MM.1S (cell line): ENCODE measurements around the gene NLRP6.
A peak's percentile ranks its signal among the peaks of the same experiment; 100 is the strongest.
"Not testable (repeated sequence)": the region's sequence is repeated elsewhere in the genome, so short reads cannot be mapped to it uniquely, and the experiment has no call there.

Experiments used
- DNase-seq: peaks from one replicate; pipeline ENCODE4 v3.0.0-alpha.2; 2015
- H2AFZ ChIP-seq: fragments of 300-600 bp; sonication (generic); 2 replicates; pipeline ENCODE4 v1.6.0; 2016; ENCODE audit warnings: antibody characterized with exemption, low read length
- H3F3A ChIP-seq: fragments of 300-600 bp; sonication (generic); 2 replicates; pipeline ENCODE4 v1.6.1; 2016; ENCODE audit warnings: mild to moderate bottlenecking, antibody characterized with exemption, low read length, moderate library complexity, mixed read lengths; ENCODE audit not compliant: insufficient read depth
- H3K27ac ChIP-seq: fragments of 300-600 bp; sonication (generic); 2 replicates; pipeline ENCODE4 v1.5.1; 2016; ENCODE audit warnings: mild to moderate bottlenecking, low read length
- H3K27me3 ChIP-seq: fragments of 300-600 bp; sonication (generic); replicated peaks from 2 replicates; pipeline ENCODE4 v1.6.0; 2016; ENCODE audit warnings: low read length; ENCODE audit not compliant: insufficient read depth
- H3K36me3 ChIP-seq: fragments of 300-600 bp; sonication (generic); replicated peaks from 2 replicates; pipeline ENCODE4 v1.6.1; 2016; ENCODE audit warnings: mild to moderate bottlenecking, low read length, mixed read lengths; ENCODE audit not compliant: insufficient read depth
- H3K4me1 ChIP-seq: fragments of 300-600 bp; sonication (generic); 2 replicates; pipeline ENCODE4 v1.6.1; 2016; ENCODE audit warnings: low read length, mixed read lengths
- H3K4me2 ChIP-seq: fragments of 300-600 bp; sonication (generic); 2 replicates; pipeline ENCODE4 v1.6.0; 2016; ENCODE audit warnings: low read depth, low read length
- H3K4me3 ChIP-seq: fragments of 300-600 bp; sonication (generic); 2 replicates; pipeline ENCODE4 v1.5.1; 2016; ENCODE audit warnings: low read length, mixed read lengths
- H3K79me2 ChIP-seq: fragments of 300-600 bp; sonication (generic); 2 replicates; pipeline ENCODE4 v1.6.1; 2016; ENCODE audit warnings: mixed run types, low read length, mixed read lengths
- H3K9ac ChIP-seq: fragments of 300-600 bp; sonication (generic); 2 replicates; pipeline ENCODE4 v1.6.1; 2016; ENCODE audit warnings: low read length, mixed read lengths
- H3K9me2 ChIP-seq: fragments of 300-600 bp; sonication (generic); replicated peaks from 2 replicates; pipeline ENCODE4 v1.6.1; 2016; ENCODE audit warnings: mild to moderate bottlenecking, low read length, mixed read lengths; ENCODE audit not compliant: insufficient read depth
- H3K9me3 ChIP-seq: fragments of 300-600 bp; sonication (generic); replicated peaks from 2 replicates; pipeline ENCODE4 v1.6.1; 2016; ENCODE audit warnings: mild to moderate bottlenecking, low read length, mixed read lengths; ENCODE audit not compliant: insufficient read depth
- H4K20me1 ChIP-seq: fragments of 300-600 bp; sonication (generic); 2 replicates; pipeline ENCODE4 v1.6.1; 2016; ENCODE audit warnings: mild to moderate bottlenecking, low read length, moderate library complexity, mixed read lengths; ENCODE audit not compliant: insufficient read depth
- EZH2 ChIP-seq: fragments of 300-600 bp; sonication (generic); optimal IDR thresholded peaks from 2 replicates; pipeline ENCODE3; 2017; ENCODE audit warnings: low read depth, mild to moderate bottlenecking, antibody characterized with exemption, low read length, mixed read lengths
- EZH2phosphoT487 ChIP-seq: fragments of 300-600 bp; sonication (generic); IDR thresholded peaks from 2 replicates; pipeline ENCODE4 v1.6.1; 2018; ENCODE audit warnings: antibody characterized with exemption, low read length
- TF ChIP-seq, protein P1 (sequence below): fragments of 300-600 bp; sonication (generic); IDR thresholded peaks from 2 replicates; pipeline ENCODE4 v1.5.1; 2016; ENCODE audit warnings: antibody characterized with exemption, low read length, mixed read lengths

Gene NLRP6

DNA sequence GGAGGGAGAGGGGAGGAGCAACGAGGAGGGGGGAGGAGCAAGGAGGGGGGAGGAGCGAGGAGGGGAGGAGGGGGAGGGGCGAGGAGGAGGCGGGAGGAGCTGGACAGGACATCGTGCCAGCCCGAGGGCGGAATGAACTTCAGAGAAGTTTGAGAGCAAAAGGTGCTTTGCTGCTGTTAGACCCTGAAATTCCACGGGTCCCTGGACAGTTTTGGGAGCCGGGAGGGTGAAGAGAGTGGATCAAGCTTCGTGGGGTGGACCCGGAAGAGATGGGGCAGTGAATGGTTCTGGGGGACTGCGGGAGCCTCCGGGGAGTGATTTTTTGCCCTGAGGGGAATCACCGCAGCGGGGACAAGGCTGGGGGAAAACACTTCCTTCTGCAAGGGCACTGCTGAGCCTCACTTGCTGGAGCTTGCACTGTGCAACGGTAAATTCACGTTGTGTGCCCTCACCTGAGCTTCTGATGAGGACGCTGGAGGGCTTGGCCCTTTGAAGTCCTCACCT, 10.7 kb upstream of the NLRP6 start:
- peak; percentile 72 for DNase-seq
- TF ChIP-seq EZH2 (no peak), EZH2phosphoT487 (no peak)
- TF ChIP-seq, protein P1, sequence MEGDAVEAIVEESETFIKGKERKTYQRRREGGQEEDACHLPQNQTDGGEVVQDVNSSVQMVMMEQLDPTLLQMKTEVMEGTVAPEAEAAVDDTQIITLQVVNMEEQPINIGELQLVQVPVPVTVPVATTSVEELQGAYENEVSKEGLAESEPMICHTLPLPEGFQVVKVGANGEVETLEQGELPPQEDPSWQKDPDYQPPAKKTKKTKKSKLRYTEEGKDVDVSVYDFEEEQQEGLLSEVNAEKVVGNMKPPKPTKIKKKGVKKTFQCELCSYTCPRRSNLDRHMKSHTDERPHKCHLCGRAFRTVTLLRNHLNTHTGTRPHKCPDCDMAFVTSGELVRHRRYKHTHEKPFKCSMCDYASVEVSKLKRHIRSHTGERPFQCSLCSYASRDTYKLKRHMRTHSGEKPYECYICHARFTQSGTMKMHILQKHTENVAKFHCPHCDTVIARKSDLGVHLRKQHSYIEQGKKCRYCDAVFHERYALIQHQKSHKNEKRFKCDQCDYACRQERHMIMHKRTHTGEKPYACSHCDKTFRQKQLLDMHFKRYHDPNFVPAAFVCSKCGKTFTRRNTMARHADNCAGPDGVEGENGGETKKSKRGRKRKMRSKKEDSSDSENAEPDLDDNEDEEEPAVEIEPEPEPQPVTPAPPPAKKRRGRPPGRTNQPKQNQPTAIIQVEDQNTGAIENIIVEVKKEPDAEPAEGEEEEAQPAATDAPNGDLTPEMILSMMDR, result no peak
- H3K4me2 ChIP-seq, result peak overlapping the region; percentile 88
- peak overlapping the region; percentile 61 for H3K4me3 ChIP-seq
- peaks cover 6% of the 10 kb centered on the region; the same call in 1 of the 2 replicates for H3K79me2 ChIP-seq
- H3K9me3 ChIP-seq, result no peaks in the 10 kb centered on the region
- peak overlapping the region; percentile 88 for H3K9ac ChIP-seq
- H3K9me2 ChIP-seq, result no peaks in the 10 kb centered on the region
- peaks cover 33% of the 10 kb centered on the region for H3F3A ChIP-seq
- no peaks in the 10 kb centered on the region for H3K36me3 ChIP-seq
- H3K27me3 ChIP-seq, result no peaks in the 10 kb centered on the region
- no peak overlapping the region for H2AFZ ChIP-seq
- no peaks in the 10 kb centered on the region for H4K20me1 ChIP-seq
- H3K27ac ChIP-seq, result peak overlapping the region; percentile 97
- H3K4me1 ChIP-seq, result peaks cover 12% of the 10 kb centered on the region

DNA sequence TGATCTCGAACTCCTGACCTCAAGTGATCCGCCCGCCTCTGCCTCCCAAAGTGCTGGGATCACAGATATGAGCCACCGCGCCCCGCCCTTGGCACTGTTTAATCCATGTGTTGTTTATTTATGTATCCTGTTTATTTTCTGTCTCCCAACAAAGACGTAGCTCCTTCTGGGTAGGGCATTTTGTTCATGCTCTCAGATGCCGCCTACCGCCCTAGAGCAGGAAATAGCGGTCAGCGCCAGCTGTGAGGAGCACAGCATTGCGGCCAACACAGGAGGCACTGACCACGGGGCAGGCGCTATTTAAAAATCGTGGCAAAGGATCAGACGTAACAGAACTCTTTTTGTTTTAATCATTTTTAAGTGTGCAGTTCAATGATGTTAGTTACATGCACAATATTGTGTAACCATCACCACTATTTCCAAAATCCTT, 9.5 kb upstream of the NLRP6 start:
- peak; percentile 94 for DNase-seq

GRCh38 chr11:269146-269890, 8.9 kb upstream of the NLRP6 start:
- H3K4me3 ChIP-seq, result peak overlapping the region; percentile 61
- H2AFZ ChIP-seq, result no peak overlapping the region
- H3K4me2 ChIP-seq, result peak overlapping the region; percentile 88

More for the DNA sequence above, 9.5 kb upstream of the NLRP6 start:
- not testable (repeated sequence) for H3K9me3 ChIP-seq, H2AFZ ChIP-seq, H3K9me2 ChIP-seq, H3K79me2 ChIP-seq, H3K27me3 ChIP-seq, H3K36me3 ChIP-seq, H4K20me1 ChIP-seq
- Histone ChIP-seq H3K27ac (peak overlapping the region; percentile 97), H3K4me1 (peaks cover 12% of the 10 kb centered on the region), H3K4me3 (peak overlapping the region; percentile 61), H3K4me2 (peak overlapping the region; percentile 88; the same call in 1 of the 2 replicates), H3F3A (peaks cover 33% of the 10 kb centered on the region), H3K9ac (peak overlapping the region; percentile 88)

More at GRCh38 chr11:269146-269890, 8.9 kb upstream of the NLRP6 start:
- Histone ChIP-seq H3K27ac (peak overlapping the region; percentile 97), H3K9me2 (no peaks in the 10 kb centered on the region), H3K36me3 (no peaks in the 10 kb centered on the region), H3K9me3 (no peaks in the 10 kb centered on the region), H3K79me2 (peaks cover 6% of the 10 kb centered on the region; the same call in 1 of the 2 replicates), H3F3A (peaks cover 33% of the 10 kb centered on the region), H4K20me1 (no peaks in the 10 kb centered on the region), H3K27me3 (no peaks in the 10 kb centered on the region), H3K4me1 (peaks cover 12% of the 10 kb centered on the region), H3K9ac (peak overlapping the region; percentile 88)
- TF ChIP-seq EZH2phosphoT487, result no peak
- TF ChIP-seq, protein P1, result peak; percentile 30
- peak; percentile 90 for DNase-seq
